RWPE1 (cell line): ENCODE measurements around the gene TRABD.

Source experiments
- CTCF ChIA-PET: fragments of 350-600 bp; sonication (Branson Sonifier 250); formaldehyde crosslinking; extraction: SDS; loops from one replicate; lab custom pipeline; 2021; lab: Yijun Ruan, JAX
- POLR2A ChIA-PET: fragments of 400-600 bp; formaldehyde crosslinking; extraction: SDS; loops from one replicate; lab custom pipeline; 2020; ENCODE audit warnings: antibody characterized with exemption; ENCODE audit not compliant: low non-redundant PET; lab: Yijun Ruan, JAX
- DNase-seq: peaks from one replicate; pipeline ENCODE4 v3.0.0; 2012; ENCODE audit warnings: low spot score
- H3K27ac ChIP-seq: fragments of 450-650 bp; 2 replicates; pipeline ENCODE4 v1.5.1; 2017
- TF ChIP-seq, protein P1 (sequence below): fragments of 450-650 bp; conservative IDR thresholded peaks from 2 replicates; pipeline ENCODE4 v1.5.1; 2017; ENCODE audit warnings: low read depth, mild to moderate bottlenecking

Gene TRABD

GRCh38 chr22:50173983-50174355, 11.7 kb upstream of the TRABD start:
- ChIA-PET POLR2A (no interaction called here), CTCF (no interaction called here)
- TF ChIP-seq, protein P1, sequence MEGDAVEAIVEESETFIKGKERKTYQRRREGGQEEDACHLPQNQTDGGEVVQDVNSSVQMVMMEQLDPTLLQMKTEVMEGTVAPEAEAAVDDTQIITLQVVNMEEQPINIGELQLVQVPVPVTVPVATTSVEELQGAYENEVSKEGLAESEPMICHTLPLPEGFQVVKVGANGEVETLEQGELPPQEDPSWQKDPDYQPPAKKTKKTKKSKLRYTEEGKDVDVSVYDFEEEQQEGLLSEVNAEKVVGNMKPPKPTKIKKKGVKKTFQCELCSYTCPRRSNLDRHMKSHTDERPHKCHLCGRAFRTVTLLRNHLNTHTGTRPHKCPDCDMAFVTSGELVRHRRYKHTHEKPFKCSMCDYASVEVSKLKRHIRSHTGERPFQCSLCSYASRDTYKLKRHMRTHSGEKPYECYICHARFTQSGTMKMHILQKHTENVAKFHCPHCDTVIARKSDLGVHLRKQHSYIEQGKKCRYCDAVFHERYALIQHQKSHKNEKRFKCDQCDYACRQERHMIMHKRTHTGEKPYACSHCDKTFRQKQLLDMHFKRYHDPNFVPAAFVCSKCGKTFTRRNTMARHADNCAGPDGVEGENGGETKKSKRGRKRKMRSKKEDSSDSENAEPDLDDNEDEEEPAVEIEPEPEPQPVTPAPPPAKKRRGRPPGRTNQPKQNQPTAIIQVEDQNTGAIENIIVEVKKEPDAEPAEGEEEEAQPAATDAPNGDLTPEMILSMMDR = no peak
- no peak overlapping the region for H3K27ac ChIP-seq
- DNase-seq = no peak

DNA sequence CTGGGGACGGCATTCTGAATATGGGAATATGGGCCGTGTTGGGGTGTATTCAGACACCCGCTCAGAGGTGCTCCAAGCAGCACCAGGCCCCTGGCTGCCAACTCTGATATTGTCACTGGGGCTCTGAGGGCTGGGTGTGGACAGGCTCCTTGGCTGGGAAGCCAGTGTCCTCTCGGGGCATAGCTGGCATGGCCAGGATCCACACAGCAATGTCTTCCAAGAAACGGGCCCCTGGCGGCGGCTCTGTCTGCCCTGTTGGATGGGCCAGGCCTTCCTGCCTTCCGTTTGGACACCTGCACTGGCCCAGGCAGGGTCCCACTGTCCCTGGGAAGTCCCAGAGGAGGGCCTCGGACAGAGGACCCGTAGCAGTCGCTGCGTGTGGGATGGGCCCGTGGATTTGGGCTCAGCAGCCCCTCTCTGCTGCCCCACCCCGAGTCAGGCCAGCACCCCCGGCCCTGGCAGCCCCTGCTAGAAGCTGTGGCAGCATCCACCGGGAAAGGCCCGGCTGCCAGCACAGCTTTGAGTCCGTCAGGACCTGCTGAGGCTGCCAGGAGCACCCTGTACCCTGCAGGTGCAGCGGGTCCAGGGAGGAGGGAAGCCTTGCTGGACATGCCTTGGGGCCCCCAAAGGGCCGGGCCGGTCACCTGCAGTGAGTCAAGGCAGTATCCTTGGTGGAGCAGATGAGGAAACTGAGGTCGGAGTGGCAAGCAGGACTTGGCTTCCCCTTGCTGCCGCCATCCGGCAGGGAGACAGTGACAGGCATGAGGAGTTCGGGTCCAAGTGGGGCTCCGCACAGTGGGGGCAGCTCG, 11.1 kb upstream of the TRABD start:
- CTCF ChIA-PET = interaction anchor here (0.6 kb wide), 1 partner anchor 86 kb away, joined by 4 read pairs; no protein-coding TSS in a partner anchor
- TF ChIP-seq, protein P1 = no peak

DNA sequence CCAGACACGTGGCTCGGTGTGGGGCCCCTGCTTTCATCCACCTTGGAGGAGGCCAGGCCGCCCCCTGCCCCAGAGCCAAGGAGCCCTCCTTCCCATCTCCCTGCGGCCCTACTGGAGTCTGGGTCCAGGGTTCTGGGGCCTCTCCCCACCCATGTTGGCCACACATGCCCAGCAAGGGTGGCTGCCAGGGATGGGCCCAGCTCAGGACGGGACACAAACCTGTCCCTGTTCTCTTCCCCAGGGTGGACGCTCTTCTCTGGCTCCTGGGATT, 10.6 kb upstream of the TRABD start:
- ChIA-PET POLR2A (no interaction called here), CTCF (interaction anchor here (0.6 kb wide), 1 partner anchor 85 kb away, joined by 4 read pairs; no protein-coding TSS in a partner anchor)
- TF ChIP-seq, protein P1 = no peak

More for the DNA sequence above, 11.1 kb upstream of the TRABD start:
- POLR2A ChIA-PET = no interaction called here
- DNase-seq = no peak
- no peak overlapping the region for H3K27ac ChIP-seq

GRCh38 chr22:50175921-50176849, 9.5 kb upstream of the TRABD start:
- ChIA-PET CTCF (interaction anchor here (0.6 kb wide), 1 partner anchor 27 kb away, joined by 3 read pairs; no protein-coding TSS in a partner anchor), POLR2A (no interaction called here)
- TF ChIP-seq, protein P1 = no peak
- DNase-seq = no peak
- no peak overlapping the region for H3K27ac ChIP-seq

More for the DNA sequence above, 10.6 kb upstream of the TRABD start:
- DNase-seq = no peak
- H3K27ac ChIP-seq = no peak overlapping the region

- no peak for DNase-seq
- POLR2A ChIA-PET = no interaction called here
- no peak overlapping the region for H3K27ac ChIP-seq
- CTCF ChIA-PET = interaction anchor here (0.6 kb wide), 1 partner anchor 28 kb away, joined by 3 read pairs; no protein-coding TSS in a partner anchor
- TF ChIP-seq, protein P1 = no peak
Observed at GRCh38 chr22:50176850-50177536, 8.7 kb upstream of the TRABD start.
